Right cardiac atrium (tissue), 5 donors: Measurements from ENCODE around the gene TMEM174. TPM values are rescaled to one million over a fixed set of nuclear protein-coding genes. Genes with fewer than 3 reads are reported as not detected.

Source experiments
- polyA plus RNA-seq: library from polyadenylated mRNA; stranded (reverse); fragments of 200-250 nt; gene quantifications from one replicate; pipeline ENCODE4 v1.2.3, GENCODE V29; 2013
- total RNA-seq, 4 donors: library from RNA; stranded (reverse); fragmentation: NEBNext Ultra II Directional; extraction: Animal tissue kit (Norgen Biotek cat#: 25700); gene quantifications; one replicate each; pipeline ENCODE4 v1.2.1, GENCODE V29; 2021
- donor health status: healthy with polysubstance abuse.
- donor health status: DM: no; HTN: yes; CAD: no.
- donor health status: DM: no; HTN: no; CAD: no.
- donor health status: DM: no; HTN: yes; CAD: no; lungs with severe emphysema.
- donor health status: DM: yes; HTN: yes; CAD: no.

TMEM174 gene
- total and polyA plus RNA-seq, 5 donors, result not detected

Other genes starting within 250 kb of the TMEM174 start
- 10 to 100 TPM; 20.4 to 25.5 (median 23.5) TPM for gene FCHO2, start 217.2 kb upstream of the TMEM174 start, total RNA-seq
- gene FCHO2, start 217.2 kb upstream of the TMEM174 start, polyA plus RNA-seq, result 7.1 TPM
- gene TMEM171, start 52.6 kb upstream of the TMEM174 start, total RNA-seq, result not detected
- gene TMEM171, start 52.6 kb upstream of the TMEM174 start, polyA plus RNA-seq, result not detected